ENCODE results near the gene STT3B. TPM values are rescaled to one million over a fixed set of nuclear protein-coding genes. Genes with fewer than 3 reads are reported as not detected.

The STT3B gene
- total RNA-seq, 4 donors from 2014 or later: 78.1 to 130 (median 94.8) TPM

GRCh38 chr3:31652296-31652695, 119.6 kb downstream of the STT3B start:
- H3K9me3 ChIP-seq: peaks cover 0 to 90% (median 29%) of the 10 kb centered on the region in 4 donors

DNA sequence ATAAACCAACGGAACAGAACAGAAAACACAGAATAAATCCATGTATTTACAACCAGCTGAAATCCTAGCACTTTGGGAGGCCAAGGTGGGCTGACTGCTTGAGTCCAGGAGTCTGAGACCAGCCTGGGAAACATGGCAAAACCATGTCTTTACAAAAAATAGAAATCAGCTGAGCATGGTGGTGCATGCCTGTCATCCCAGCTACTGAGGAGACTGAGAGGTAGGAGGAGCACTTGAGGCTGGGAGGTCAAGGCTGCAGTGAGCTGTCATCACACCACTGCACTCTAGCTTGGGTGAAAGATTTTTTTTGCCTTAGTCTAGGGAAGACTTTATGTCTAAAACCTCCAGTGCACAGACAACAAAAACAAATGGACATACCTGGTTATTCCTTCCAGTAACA, 120.7 kb downstream of the STT3B start:
- 87 to 94% methylated on average over 1 of the region's 1 CpG for WGBS, 2 donors
- Histone ChIP-seq H3K36me3 (peaks cover 0 to 32% (median 0%) of the 10 kb centered on the region in 3 donors), H3K27ac (no peak overlapping the region), H3K4me3 (no peak overlapping the region), H3K27me3 (no peaks in the 10 kb centered on the region), H3K4me1 (no peaks in the 10 kb centered on the region), H3K9me3 (peaks cover 0 to 94% (median 30%) of the 10 kb centered on the region in 4 donors)
- TF ChIP-seq POLR2A (IDR thresholded peaks at IDR 0.05): no peak
- TF ChIP-seq, protein P1, sequence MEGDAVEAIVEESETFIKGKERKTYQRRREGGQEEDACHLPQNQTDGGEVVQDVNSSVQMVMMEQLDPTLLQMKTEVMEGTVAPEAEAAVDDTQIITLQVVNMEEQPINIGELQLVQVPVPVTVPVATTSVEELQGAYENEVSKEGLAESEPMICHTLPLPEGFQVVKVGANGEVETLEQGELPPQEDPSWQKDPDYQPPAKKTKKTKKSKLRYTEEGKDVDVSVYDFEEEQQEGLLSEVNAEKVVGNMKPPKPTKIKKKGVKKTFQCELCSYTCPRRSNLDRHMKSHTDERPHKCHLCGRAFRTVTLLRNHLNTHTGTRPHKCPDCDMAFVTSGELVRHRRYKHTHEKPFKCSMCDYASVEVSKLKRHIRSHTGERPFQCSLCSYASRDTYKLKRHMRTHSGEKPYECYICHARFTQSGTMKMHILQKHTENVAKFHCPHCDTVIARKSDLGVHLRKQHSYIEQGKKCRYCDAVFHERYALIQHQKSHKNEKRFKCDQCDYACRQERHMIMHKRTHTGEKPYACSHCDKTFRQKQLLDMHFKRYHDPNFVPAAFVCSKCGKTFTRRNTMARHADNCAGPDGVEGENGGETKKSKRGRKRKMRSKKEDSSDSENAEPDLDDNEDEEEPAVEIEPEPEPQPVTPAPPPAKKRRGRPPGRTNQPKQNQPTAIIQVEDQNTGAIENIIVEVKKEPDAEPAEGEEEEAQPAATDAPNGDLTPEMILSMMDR (IDR thresholded peaks at IDR 0.05): no peak
- TF ChIP-seq EP300 (IDR thresholded peaks at IDR 0.05): no peak
- DNase-seq (ENCODE audit: low spot score in 2 of 2): no peak

More at GRCh38 chr3:31652296-31652695, 119.6 kb downstream of the STT3B start:
- H3K4me1 ChIP-seq: no peaks in the 10 kb centered on the region
- H3K36me3 ChIP-seq: peaks cover 0 to 43% (median 0%) of the 10 kb centered on the region in 3 donors
- no peak overlapping the region for H3K4me3 ChIP-seq
- TF ChIP-seq, protein P1 (IDR thresholded peaks at IDR 0.05): no peak
- TF ChIP-seq POLR2A (IDR thresholded peaks at IDR 0.05) (no peak), EP300 (IDR thresholded peaks at IDR 0.05) (no peak)
- DNase-seq (ENCODE audit: low spot score in 2 of 2): no peak
- H3K27ac ChIP-seq: no peak overlapping the region
- H3K27me3 ChIP-seq: no peaks in the 10 kb centered on the region

- Histone ChIP-seq H3K4me1 (no peaks in the 10 kb centered on the region), H3K27ac (no peak overlapping the region), H3K27me3 (no peaks in the 10 kb centered on the region), H3K36me3 (peaks cover 0 to 39% (median 0%) of the 10 kb centered on the region in 3 donors), H3K9me3 (peaks cover 0 to 79% (median 28%) of the 10 kb centered on the region in 4 donors), H3K4me3 (no peak overlapping the region)
- TF ChIP-seq, protein P1 (IDR thresholded peaks at IDR 0.05): no peak
- TF ChIP-seq EP300 (IDR thresholded peaks at IDR 0.05) (no peak), POLR2A (IDR thresholded peaks at IDR 0.05) (no peak)
- DNase-seq (ENCODE audit: low spot score in 2 of 2): no peak
These were observed 122.3 kb downstream of the STT3B start for GRCh38 chr3:31654998-31655397.

DNA sequence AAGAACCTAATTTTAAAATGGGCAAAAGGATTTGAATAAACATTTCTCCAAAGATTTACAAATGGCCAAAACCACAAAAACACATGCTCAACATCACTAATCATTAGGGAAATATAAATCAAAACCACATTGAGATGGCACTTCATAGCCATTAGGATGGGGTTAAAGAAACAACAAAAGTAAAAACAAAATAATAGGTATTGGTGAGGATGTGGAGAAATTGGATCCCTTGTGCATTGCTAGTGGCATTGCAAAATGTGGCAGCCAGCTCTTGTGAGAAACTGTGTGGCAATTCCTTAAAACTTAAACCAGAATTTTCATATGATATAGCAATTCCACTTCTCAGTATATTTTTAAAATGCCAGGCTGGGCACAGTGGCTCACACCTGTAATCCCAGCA, 126.5 kb downstream of the STT3B start:
- TF ChIP-seq, protein P1 (IDR thresholded peaks at IDR 0.05): no peak
- TF ChIP-seq POLR2A (IDR thresholded peaks at IDR 0.05): no peak
- H3K9me3 ChIP-seq: peaks cover 0 to 36% (median 12%) of the 10 kb centered on the region in 4 donors
- no peaks in the 10 kb centered on the region for H3K27me3 ChIP-seq
- DNase-seq (ENCODE audit: low spot score in 2 of 2): no peak
- H3K4me1 ChIP-seq: no peaks in the 10 kb centered on the region
- peaks cover 0 to 36% (median 0%) of the 10 kb centered on the region in 3 donors for H3K36me3 ChIP-seq
- H3K27ac ChIP-seq: no peak overlapping the region
- no peak overlapping the region for H3K4me3 ChIP-seq

DNA sequence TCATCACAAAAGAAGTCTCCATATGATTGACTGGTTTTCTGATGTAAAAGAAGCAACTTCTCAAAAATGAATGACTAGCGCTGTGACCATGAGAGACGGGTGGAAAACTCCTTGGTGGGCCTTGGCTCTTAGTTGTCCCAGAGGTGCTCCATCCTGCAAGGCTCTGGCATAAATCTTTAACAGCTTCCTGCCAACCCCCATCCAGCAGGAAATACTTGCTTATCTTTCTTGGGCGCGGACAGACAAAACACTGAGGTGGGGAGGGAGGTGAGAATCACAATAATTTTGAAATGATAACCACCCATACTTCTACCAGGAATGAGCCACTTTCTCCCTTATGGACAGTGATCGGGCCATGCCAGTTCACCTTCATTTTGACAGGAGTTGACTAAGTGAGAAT, 128.6 kb downstream of the STT3B start:
- H3K27me3 ChIP-seq: no peaks in the 10 kb centered on the region
- no peak overlapping the region for H3K27ac ChIP-seq
- WGBS, 2 donors: 78 to 79% methylated on average over 5 of the region's 5 CpGs
- DNase-seq (ENCODE audit: low spot score in 2 of 2): no peak
- peaks cover 0 to 16% (median 3%) of the 10 kb centered on the region in 4 donors for H3K9me3 ChIP-seq
- no peaks in the 10 kb centered on the region for H3K4me1 ChIP-seq
- no peak overlapping the region for H3K4me3 ChIP-seq
- peaks cover 0 to 24% (median 0%) of the 10 kb centered on the region in 3 donors for H3K36me3 ChIP-seq
- no peak for TF ChIP-seq POLR2A (IDR thresholded peaks at IDR 0.05)
- TF ChIP-seq, protein P1 (IDR thresholded peaks at IDR 0.05): no peak
- TF ChIP-seq EP300 (IDR thresholded peaks at IDR 0.05): no peak
